Activated naive CD4-positive, alpha-beta T cell treated with Interleukin-2 at 50 U/mL for 16 hours (primary cell): Measurements from ENCODE around the gene FAM222B.
"Not testable (repeated sequence)": the region's sequence is repeated elsewhere in the genome, so short reads cannot be mapped to it uniquely, and the experiment has no call there.

Source experiments
- DNase-seq: peaks from one replicate; pipeline ENCODE4 v3.0.0-alpha.2; 2020

The FAM222B gene

GRCh38 chr17:28865946-28866752 is 23.6 kb upstream of the FAM222B start:
- DNase-seq: no peak

GRCh38 chr17:28864991-28865849 is 22.6 kb upstream of the FAM222B start:
- DNase-seq: no peak

GRCh38 chr17:28863953-28864352 is 21.4 kb upstream of the FAM222B start:
- DNase-seq: no peak

- DNase-seq: no peak
These were observed 20.0 kb upstream of the FAM222B start for GRCh38 chr17:28862561-28862960.

GRCh38 chr17:28861393-28862203 is 19.0 kb upstream of the FAM222B start:
- DNase-seq: no peak

GRCh38 chr17:28860363-28860808 is 17.8 kb upstream of the FAM222B start:
- DNase-seq: no peak

- DNase-seq: no peak
These were observed 16.3 kb upstream of the FAM222B start for GRCh38 chr17:28858801-28859355.

GRCh38 chr17:28857905-28858800 is 15.6 kb upstream of the FAM222B start:
- no peak for DNase-seq

GRCh38 chr17:28856028-28856574 is 13.5 kb upstream of the FAM222B start:
- no peak for DNase-seq

GRCh38 chr17:28855336-28855679 is 12.7 kb upstream of the FAM222B start:
- DNase-seq: no peak

GRCh38 chr17:28854457-28855335 is 12.1 kb upstream of the FAM222B start, which contains the start of gene ERAL1:
Gene ERAL1 (plus strand): TSS chr17:28855016. CDS start chr17:28855035, 19 bp downstream.
- peak; percentile 86 for DNase-seq

GRCh38 chr17:28853295-28853694 is 10.7 kb upstream of the FAM222B start:
- DNase-seq: no peak

- no peak for DNase-seq
These were observed 6.7 kb upstream of the FAM222B start for GRCh38 chr17:28849281-28849680.

- peak; percentile 59 for DNase-seq
These were observed 6.1 kb upstream of the FAM222B start for GRCh38 chr17:28848667-28849066.

- not testable (repeated sequence) for DNase-seq
These were observed 4.1 kb upstream of the FAM222B start for GRCh38 chr17:28846699-28847098.

GRCh38 chr17:28846231-28846630 is 3.6 kb upstream of the FAM222B start:
- peak; percentile 17 for DNase-seq

GRCh38 chr17:28843816-28844148 is 1.2 kb upstream of the FAM222B start:
- no peak for DNase-seq

GRCh38 chr17:28841901-28842281 is 699 bp downstream of the FAM222B start:
- DNase-seq: no peak

GRCh38 chr17:28839221-28839620 is 3.4 kb downstream of the FAM222B start:
- DNase-seq: no peak

GRCh38 chr17:28836541-28836940 is 6.0 kb downstream of the FAM222B start:
- not testable (repeated sequence) for DNase-seq
